IMR-90 (cell line): ENCODE data around the gene CFAP69.

Experiments
- CEBPB ChIP-seq: IDR thresholded peaks from 2 replicates; pipeline ENCODE4 v1.6.1; 2012; ENCODE audit warnings: low read depth, low read length, improper control_type of control experiment
- CHD1 ChIP-seq: IDR thresholded peaks from 2 replicates; pipeline ENCODE4 v1.6.1; 2012; ENCODE audit warnings: low read depth, low read length, improper control_type of control experiment
- MAZ ChIP-seq: IDR thresholded peaks from 2 replicates; pipeline ENCODE4 v1.6.1; 2012; ENCODE audit warnings: low read depth, mild to moderate bottlenecking, low read length, improper control_type of control experiment, moderate library complexity, borderline replicate concordance
- MXI1 ChIP-seq: IDR thresholded peaks from 2 replicates; pipeline ENCODE4 v1.6.1; 2012; ENCODE audit warnings: low read depth, mild to moderate bottlenecking, low read length, moderate library complexity, borderline replicate concordance
- NFE2L2 ChIP-seq: fragments of 150-350 bp; IDR thresholded peaks from 2 replicates; pipeline ENCODE4 v1.6.1; 2016; ENCODE audit warnings: low read depth, mild to moderate bottlenecking, low read length
- TF ChIP-seq, protein P1 (sequence below): conservative IDR thresholded peaks from 2 replicates; pipeline ENCODE4 v1.5.1; 2012; ENCODE audit warnings: mild to moderate bottlenecking, low read depth, low read length, improper control_type of control experiment

DNA sequence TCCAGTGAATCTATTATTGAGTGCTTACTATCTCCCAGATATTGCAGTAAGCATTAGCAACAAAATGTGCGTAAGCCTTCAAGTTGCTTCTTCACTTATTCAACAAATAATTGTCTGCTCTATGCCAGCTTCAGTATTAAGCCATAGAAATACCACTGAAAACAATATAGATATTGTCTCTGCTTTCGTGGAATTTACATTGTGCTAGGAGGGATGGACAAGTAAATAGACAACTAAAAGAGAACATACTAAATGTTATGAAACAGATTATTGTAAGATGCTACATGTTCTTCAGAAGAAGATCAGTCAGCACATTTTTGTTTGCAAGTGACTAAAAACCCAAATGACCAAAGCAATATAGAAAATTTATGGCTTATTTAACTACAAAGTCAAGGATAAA, 27.3 kb downstream of the CFAP69 start:
- TF ChIP-seq MAZ (no peak), CEBPB (no peak), CHD1 (no peak), MXI1 (no peak), NFE2L2 (no peak)
- TF ChIP-seq, protein P1, sequence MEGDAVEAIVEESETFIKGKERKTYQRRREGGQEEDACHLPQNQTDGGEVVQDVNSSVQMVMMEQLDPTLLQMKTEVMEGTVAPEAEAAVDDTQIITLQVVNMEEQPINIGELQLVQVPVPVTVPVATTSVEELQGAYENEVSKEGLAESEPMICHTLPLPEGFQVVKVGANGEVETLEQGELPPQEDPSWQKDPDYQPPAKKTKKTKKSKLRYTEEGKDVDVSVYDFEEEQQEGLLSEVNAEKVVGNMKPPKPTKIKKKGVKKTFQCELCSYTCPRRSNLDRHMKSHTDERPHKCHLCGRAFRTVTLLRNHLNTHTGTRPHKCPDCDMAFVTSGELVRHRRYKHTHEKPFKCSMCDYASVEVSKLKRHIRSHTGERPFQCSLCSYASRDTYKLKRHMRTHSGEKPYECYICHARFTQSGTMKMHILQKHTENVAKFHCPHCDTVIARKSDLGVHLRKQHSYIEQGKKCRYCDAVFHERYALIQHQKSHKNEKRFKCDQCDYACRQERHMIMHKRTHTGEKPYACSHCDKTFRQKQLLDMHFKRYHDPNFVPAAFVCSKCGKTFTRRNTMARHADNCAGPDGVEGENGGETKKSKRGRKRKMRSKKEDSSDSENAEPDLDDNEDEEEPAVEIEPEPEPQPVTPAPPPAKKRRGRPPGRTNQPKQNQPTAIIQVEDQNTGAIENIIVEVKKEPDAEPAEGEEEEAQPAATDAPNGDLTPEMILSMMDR, result no peak
